Middle frontal gyrus (tissue), 1 donor: ENCODE results near the gene RBM6.
"Not testable (repeated sequence)": the region's sequence is repeated elsewhere in the genome, so short reads cannot be mapped to it uniquely, and the experiment has no call there.

Source experiments
- DNase-seq: peaks from one replicate; pipeline ENCODE4 v3.0.0-alpha.2; 2015; ENCODE audit warnings: low spot score; ENCODE audit errors: extremely low spot score

Gene RBM6, protein sequence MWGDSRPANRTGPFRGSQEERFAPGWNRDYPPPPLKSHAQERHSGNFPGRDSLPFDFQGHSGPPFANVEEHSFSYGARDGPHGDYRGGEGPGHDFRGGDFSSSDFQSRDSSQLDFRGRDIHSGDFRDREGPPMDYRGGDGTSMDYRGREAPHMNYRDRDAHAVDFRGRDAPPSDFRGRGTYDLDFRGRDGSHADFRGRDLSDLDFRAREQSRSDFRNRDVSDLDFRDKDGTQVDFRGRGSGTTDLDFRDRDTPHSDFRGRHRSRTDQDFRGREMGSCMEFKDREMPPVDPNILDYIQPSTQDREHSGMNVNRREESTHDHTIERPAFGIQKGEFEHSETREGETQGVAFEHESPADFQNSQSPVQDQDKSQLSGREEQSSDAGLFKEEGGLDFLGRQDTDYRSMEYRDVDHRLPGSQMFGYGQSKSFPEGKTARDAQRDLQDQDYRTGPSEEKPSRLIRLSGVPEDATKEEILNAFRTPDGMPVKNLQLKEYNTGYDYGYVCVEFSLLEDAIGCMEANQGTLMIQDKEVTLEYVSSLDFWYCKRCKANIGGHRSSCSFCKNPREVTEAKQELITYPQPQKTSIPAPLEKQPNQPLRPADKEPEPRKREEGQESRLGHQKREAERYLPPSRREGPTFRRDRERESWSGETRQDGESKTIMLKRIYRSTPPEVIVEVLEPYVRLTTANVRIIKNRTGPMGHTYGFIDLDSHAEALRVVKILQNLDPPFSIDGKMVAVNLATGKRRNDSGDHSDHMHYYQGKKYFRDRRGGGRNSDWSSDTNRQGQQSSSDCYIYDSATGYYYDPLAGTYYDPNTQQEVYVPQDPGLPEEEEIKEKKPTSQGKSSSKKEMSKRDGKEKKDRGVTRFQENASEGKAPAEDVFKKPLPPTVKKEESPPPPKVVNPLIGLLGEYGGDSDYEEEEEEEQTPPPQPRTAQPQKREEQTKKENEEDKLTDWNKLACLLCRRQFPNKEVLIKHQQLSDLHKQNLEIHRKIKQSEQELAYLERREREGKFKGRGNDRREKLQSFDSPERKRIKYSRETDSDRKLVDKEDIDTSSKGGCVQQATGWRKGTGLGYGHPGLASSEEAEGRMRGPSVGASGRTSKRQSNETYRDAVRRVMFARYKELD

GRCh38 chr3:49939858-49940666, at the start of gene RBM6:
TSS of gene RBM6 (plus strand) at chr3:49940150. CDS start at chr3:49962642, 22,492 bp downstream.
- peak; percentile 98 for DNase-seq

DNA sequence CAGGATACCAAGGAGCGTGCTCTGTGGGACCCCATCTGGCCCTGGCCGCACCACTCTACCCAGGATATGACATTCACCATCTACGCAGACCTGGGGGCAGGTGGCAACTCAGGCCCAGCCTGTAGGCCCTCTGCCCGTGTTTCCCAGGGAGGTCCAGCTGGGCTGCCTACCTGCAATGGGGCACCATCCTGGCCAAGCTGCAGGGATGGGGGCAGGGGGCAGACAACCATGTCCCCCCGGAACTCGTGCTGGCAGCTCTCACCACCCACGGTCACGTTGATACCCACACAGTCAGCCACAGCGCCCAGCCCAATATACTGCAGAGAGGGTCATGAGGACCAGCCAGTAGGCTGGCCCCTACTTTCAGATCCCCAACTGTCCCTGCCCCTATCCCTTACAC, 44.2 kb upstream of the RBM6 start:
- no peak for DNase-seq

- no peak for DNase-seq
Measured at GRCh38 chr3:49896345-49896744, 43.6 kb upstream of the RBM6 start.

- DNase-seq, result no peak
Measured at GRCh38 chr3:49898991-49899390, 41.0 kb upstream of the RBM6 start.

- DNase-seq, result no peak
Measured at GRCh38 chr3:49899815-49900214, 40.1 kb upstream of the RBM6 start.

GRCh38 chr3:49900491-49901153, 39.3 kb upstream of the RBM6 start:
- no peak for DNase-seq

DNA sequence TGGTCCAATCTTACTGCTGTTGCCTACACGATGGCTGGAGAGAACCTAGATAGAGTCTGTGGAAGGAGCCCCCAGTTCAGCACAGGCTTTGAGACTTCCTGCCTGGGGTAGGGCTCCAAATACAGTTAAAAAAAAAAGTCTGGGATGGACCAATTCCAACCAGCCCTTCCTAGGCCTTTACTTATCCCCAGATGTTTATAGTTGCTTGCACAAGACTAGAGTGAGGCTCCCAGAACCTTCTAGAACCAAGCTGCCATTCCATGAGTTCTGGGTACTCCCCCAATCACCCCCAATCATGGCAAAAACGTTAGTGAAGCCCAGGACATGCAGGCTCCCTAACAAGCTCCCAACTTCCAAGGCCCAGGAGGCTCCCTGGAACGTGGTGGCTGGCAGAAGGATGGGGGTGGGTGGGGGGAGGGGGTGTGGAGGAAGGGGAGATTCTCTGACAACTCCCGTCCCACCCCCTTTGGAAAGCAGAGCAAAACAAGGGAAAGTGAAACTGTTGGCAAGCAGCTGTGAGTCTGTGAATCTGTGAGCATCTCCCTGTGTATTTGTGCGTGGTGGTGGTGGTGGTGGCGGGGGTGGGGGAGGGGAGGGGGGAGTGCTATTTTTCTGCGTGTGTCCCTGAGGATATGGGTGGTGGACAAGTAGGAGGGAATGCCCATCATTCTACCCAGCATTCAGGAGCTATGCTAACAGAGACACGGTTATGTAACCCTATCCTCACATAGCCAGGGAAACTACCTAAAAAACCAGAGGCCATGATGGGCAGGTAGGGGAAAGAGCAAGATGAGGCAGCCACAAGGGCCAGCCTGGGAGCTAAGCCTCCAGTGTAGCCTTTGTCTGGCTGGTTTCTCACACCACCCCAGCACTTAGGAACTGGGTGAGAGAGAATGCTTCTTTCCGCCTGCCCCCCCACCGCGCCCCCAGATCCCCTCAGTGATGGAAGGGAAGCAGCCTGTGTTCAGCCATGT, 38.3 kb upstream of the RBM6 start:
- DNase-seq, result no peak

DNA sequence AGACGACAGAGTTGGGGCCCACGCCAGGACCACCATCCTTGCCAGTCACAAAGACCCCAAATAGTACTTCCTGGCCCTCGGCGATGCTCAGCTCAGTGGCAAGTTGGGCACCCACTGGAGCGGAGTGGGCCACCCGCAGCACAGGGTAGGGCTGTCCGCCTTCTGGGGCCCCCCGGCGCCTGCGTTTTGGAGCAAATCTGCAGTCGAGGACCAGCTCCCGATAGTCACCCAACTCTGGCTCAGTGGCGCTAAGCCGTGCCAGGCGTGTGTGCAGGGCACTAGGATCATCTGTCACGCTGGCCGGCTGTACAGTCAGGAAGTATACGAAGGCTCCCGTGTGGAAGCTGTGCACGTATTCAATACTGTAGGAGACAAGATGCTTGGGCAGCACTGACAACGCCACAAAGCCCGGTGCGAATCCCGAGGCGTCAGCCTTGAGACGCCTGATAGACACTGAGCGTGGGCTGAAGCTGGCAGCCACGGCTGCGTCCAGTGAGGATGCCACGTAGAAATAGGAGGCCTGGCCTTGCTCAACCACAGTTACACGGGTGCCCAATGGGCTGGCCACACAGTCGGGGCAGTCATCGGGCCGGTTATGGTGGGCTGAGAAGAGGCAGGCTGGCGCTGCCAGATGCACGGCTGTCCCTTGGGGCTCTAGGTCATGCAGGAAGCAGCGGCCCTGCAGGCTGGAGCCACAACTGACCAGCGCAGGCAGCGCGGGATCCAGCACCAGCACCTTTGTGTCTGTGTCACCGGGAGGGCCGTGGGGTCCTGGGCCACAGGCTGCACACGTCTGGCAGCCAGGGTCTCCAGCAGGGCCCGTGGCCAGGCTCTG, 37.2 kb upstream of the RBM6 start:
- no peak for DNase-seq

- DNase-seq, result no peak
Measured at GRCh38 chr3:49903451-49904424, 36.2 kb upstream of the RBM6 start, which contains the start of gene MST1R. TSS of gene MST1R (minus strand) at chr3:49903873. CDS start at chr3:49903609, 264 bp downstream.

- DNase-seq, result not testable (repeated sequence)
Measured at GRCh38 chr3:49904448-49904847, 35.5 kb upstream of the RBM6 start.

DNA sequence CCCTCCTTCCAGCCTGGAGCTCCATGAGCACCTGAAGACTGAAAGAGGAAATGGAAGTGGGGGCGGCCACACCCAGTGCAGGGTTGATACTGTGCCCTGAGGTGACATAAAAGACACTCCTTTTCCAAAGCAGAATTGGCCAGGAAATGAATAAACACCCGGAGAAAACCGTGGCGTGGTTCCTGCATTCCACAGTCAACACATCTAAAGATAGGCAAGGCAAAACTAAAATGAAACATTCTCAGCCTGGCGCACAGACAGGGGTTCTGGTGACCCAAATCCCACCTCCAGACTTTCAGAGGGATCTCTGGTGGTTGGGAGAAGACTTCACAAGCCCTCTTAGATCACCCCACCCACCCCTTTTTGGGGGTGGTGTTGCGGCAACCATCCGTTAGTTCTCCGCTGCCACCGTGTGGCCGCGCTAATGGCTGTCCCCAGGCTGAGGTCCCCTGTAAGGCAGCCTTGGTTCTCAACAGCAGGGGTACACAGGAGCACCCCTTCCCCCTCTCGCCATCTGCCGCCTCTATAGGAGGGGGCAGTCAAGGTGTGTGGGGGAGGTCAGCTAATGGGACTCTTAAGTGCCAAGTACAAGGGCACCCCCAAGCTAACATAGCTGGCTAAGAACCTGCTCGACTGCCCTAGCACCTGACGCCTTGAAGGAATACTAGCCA, 33.7 kb upstream of the RBM6 start:
- DNase-seq, result peak; percentile 29

GRCh38 chr3:49908373-49909199, 31.4 kb upstream of the RBM6 start:
- DNase-seq, result no peak

GRCh38 chr3:49910409-49911123, 29.4 kb upstream of the RBM6 start:
- DNase-seq, result no peak

DNA sequence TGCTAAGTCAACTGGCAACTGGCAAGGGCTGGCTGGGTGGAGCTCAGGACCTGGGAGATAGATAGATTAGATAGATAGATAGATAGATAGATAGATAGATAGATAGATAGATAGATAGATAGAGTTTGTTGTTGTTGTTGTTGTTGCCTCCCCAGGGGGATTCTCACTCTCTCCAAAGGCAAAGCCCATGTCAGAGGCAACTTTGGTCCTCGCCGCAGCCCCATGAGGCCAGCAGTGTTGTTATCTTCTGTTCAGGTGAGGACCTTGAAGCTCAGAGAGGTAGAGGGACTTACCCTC, 28.9 kb upstream of the RBM6 start:
- no peak for DNase-seq

DNA sequence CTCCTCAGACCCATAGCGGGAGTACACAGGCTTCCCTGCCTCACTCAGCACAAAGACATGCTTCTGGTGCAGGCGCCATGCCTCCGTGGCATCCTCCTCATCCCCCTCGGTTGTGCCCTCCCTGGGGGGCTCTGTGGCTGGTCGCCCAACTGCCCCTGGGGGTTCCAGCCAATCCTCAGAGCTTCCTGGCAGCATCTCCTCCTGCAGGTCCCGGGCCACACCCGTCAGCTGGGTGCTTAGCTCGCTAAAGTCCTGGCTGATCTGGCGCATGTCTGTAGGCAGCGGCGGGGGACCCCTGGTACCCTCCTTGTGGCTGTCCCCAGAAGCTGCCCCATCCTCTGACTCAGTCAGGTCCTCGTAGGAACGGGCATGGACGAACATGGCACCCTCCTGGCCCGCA, 28.3 kb upstream of the RBM6 start:
- no peak for DNase-seq
